ENCODE results near the gene PRR5L.
"Not testable (repeated sequence)": the region's sequence is repeated elsewhere in the genome, so short reads cannot be mapped to it uniquely, and the experiment has no call there.

The PRR5L gene

DNA sequence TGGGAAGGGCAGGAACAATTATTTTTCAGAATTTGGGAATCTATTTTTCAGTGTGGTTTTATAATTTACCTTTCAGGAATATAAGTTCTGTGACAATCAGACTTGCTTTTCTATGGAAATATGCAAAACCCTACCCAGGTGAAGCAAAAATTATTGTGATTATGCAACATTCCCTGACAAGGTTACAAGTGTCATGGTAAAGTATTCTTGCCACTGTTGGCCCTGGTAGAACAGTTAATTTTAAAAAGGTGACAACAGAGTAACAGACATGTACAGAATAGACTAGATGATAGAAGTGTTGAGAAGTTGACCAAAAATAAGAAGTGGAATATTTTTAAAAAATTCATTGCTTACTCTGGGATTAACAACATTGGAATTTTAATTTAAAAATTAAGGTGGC is 184.7 kb downstream of the PRR5L start (continued):
- TF ChIP-seq KLF8 (tag by site-specific recombination; IDR thresholded peaks at IDR 0.05) (no peak), ZNF23 (tag by site-specific recombination; IDR thresholded peaks at IDR 0.05; ENCODE audit: borderline replicate concordance) (no peak), ZNF654 (tag by site-specific recombination; IDR thresholded peaks at IDR 0.05; ENCODE audit: low read depth) (no peak), ZNF391 (tag by site-specific recombination; IDR thresholded peaks at IDR 0.05; ENCODE audit: borderline replicate concordance, low read depth) (no peak), ZNF19 (tag by site-specific recombination; IDR thresholded peaks at IDR 0.05; ENCODE audit: low read depth) (no peak), HOXA7 (CRISPR knock-in tag; IDR thresholded peaks at IDR 0.05; ENCODE audit: borderline replicate concordance) (no peak), ZNF701 (tag by site-specific recombination; IDR thresholded peaks at IDR 0.05) (no peak)
- TF ChIP-seq, protein P1, sequence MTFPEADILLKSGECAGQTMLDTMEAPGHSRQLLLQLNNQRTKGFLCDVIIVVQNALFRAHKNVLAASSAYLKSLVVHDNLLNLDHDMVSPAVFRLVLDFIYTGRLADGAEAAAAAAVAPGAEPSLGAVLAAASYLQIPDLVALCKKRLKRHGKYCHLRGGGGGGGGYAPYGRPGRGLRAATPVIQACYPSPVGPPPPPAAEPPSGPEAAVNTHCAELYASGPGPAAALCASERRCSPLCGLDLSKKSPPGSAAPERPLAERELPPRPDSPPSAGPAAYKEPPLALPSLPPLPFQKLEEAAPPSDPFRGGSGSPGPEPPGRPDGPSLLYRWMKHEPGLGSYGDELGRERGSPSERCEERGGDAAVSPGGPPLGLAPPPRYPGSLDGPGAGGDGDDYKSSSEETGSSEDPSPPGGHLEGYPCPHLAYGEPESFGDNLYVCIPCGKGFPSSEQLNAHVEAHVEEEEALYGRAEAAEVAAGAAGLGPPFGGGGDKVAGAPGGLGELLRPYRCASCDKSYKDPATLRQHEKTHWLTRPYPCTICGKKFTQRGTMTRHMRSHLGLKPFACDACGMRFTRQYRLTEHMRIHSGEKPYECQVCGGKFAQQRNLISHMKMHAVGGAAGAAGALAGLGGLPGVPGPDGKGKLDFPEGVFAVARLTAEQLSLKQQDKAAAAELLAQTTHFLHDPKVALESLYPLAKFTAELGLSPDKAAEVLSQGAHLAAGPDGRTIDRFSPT (tag by site-specific recombination; IDR thresholded peaks at IDR 0.05): no peak

- H3K9me3 ChIP-seq (ENCODE audit: control insufficient read depth, insufficient read depth, low read depth, low read length); H3K4me3 ChIP-seq (ENCODE audit: low read depth, low read length); POLR2A ChIA-PET; H3K27ac ChIP-seq (ENCODE audit: extremely low read depth, low read depth, low read length); H3K4me1 ChIP-seq (ENCODE audit: control insufficient read depth, insufficient read depth, low read length): not testable (repeated sequence)
- CTCF ChIA-PET: interaction anchor here (0.9 kb wide), 1 partner anchor 190 kb away, joined by 4 read pairs; no protein-coding TSS in a partner anchor
- peaks cover 3 to 41% of the 10 kb centered on the region in 2 experiments; a peak in 2 of 3 replicates for H3K36me3 ChIP-seq (ENCODE audit: control insufficient read depth in 2 of 2, insufficient read depth in 1 of 2, low read length in 2 of 2)
Observed at GRCh38 chr11:36483042-36483441, 187.0 kb downstream of the PRR5L start.

DNA sequence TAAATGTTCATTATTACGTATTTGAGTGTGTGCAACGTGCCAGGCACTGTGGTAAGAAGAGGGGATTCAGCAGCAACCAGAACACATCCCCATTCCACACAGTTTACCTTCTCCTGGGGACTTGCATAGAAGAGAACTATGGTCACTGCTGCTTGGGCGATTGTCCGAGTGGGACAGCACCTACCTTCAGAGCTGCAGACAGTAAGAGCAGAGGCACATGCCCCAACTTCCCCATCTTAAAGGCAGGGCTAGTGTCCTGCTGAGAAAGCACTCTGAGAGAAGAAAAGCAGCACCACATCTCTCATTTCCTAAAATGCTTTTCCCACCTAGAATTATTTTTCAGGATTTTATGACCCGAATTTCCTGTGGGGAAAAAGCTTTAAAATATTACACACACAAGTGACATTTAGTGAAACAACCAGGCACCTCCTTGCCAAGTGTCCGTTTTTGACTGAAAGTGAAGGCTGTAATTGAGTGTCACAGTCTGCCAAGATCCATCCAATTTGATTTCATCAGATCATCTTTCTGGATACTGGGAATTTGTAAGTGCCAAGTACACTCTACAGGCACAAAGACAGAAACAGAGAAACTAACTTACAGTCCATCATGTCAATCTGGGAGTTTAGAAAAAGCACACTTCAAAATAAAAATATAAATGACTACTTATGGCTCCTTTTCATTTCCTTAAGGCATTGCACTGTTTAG is 189.4 kb downstream of the PRR5L start:
- H3K4me1 ChIP-seq (ENCODE audit: control insufficient read depth, insufficient read depth, low read length): no peaks in the 10 kb centered on the region
- H3K9me3 ChIP-seq (ENCODE audit: control insufficient read depth, insufficient read depth, low read depth, low read length): no peaks in the 10 kb centered on the region
- CTCF ChIA-PET: no interaction called here
- no peak overlapping the region for H3K27ac ChIP-seq (ENCODE audit: extremely low read depth, low read depth, low read length)
- peaks cover 3 to 65% of the 10 kb centered on the region in 2 experiments; a peak in 2 of 3 replicates for H3K36me3 ChIP-seq (ENCODE audit: control insufficient read depth in 2 of 2, insufficient read depth in 1 of 2, low read length in 2 of 2)
- H3K4me3 ChIP-seq (ENCODE audit: low read depth, low read length): no peak overlapping the region
- TF ChIP-seq ZNF140 (tag by site-specific recombination; IDR thresholded peaks at IDR 0.05) (no peak), MZF1 (tag by site-specific recombination; IDR thresholded peaks at IDR 0.05; ENCODE audit: borderline replicate concordance) (no peak), ZNF76 (tag by site-specific recombination; IDR thresholded peaks at IDR 0.05; ENCODE audit: borderline replicate concordance, low read depth) (no peak), ZNF138 (tag by site-specific recombination; IDR thresholded peaks at IDR 0.05; ENCODE audit: borderline replicate concordance) (no peak), ZSCAN30 (tag by site-specific recombination; IDR thresholded peaks at IDR 0.05) (no peak), ZNF266 (tag by site-specific recombination; IDR thresholded peaks at IDR 0.05; ENCODE audit: low read depth) (no peak), ZNF654 (tag by site-specific recombination; IDR thresholded peaks at IDR 0.05; ENCODE audit: low read depth) (no peak), ZNF391 (tag by site-specific recombination; IDR thresholded peaks at IDR 0.05; ENCODE audit: borderline replicate concordance, low read depth) (no peak), ZNF239 (tag by site-specific recombination; IDR thresholded peaks at IDR 0.05) (no peak), ZNF121 (tag by site-specific recombination; IDR thresholded peaks at IDR 0.05) (no peak), SP3 (tag by site-specific recombination; IDR thresholded peaks at IDR 0.05) (no peak), ZNF423 (tag by site-specific recombination; IDR thresholded peaks at IDR 0.05) (no peak), ZNF341 (tag by site-specific recombination; IDR thresholded peaks at IDR 0.05; ENCODE audit: low read depth) (no peak), SP2 (tag by site-specific recombination; IDR thresholded peaks at IDR 0.05) (no peak), ZNF404 (tag by site-specific recombination; IDR thresholded peaks at IDR 0.05) (no peak)
- TF ChIP-seq, protein P1 (tag by site-specific recombination; IDR thresholded peaks at IDR 0.05): no peak
- POLR2A ChIA-PET: no interaction called here

Data from HEK293 (cell line).